HepG2 (cell line): Measurements from ENCODE around the gene C19orf85. TPM values are rescaled to one million over a fixed set of nuclear protein-coding genes. Genes with fewer than 3 reads are reported as not detected.

Experiments
- CBFB ChIP-seq: sonication (generic); formaldehyde crosslinking; IDR thresholded peaks from 2 replicates; pipeline ENCODE4 v1.4.0; 2020; ENCODE audit warnings: missing genetic modification reagents
- EP300 ChIP-seq, 3 experiments: sonication (generic) in 1 of 3; formaldehyde crosslinking in 1 of 3; IDR thresholded peaks; 2 replicates each; pipeline versions ENCODE4 v1.5.1 to v1.6.1; 2011 to 2020; ENCODE audit warnings: low read depth in 2 of 3, low read length in 2 of 3, borderline replicate concordance in 1 of 3, improper control_type of control experiment in 1 of 3, mild to moderate bottlenecking in 1 of 3, missing genetic modification reagents in 1 of 3, moderate library complexity in 1 of 3
- HNRNPK ChIP-seq: fragments of 200-400 bp; formaldehyde crosslinking; IDR thresholded peaks from 2 replicates; pipeline ENCODE4 v1.6.1; 2018; ENCODE audit warnings: low read length, low read depth, moderate library complexity, mild to moderate bottlenecking; ENCODE audit not compliant: poor library complexity, severe bottlenecking
- JUNB ChIP-seq: sonication (generic); formaldehyde crosslinking; IDR thresholded peaks from 2 replicates; pipeline ENCODE4 v1.8.0; 2022; ENCODE audit warnings: missing genetic modification reagents, mild to moderate bottlenecking, borderline replicate concordance
- MEIS2 ChIP-seq: sonication (generic); formaldehyde crosslinking; IDR thresholded peaks from 2 replicates; pipeline ENCODE4 v1.9.0; 2021; ENCODE audit warnings: mild to moderate bottlenecking, missing genetic modification reagents
- NFATC3 ChIP-seq: sonication (generic); formaldehyde crosslinking; IDR thresholded peaks from 2 replicates; pipeline ENCODE4 v1.5.1; 2020; ENCODE audit warnings: mild to moderate bottlenecking, missing genetic modification reagents
- NFKB2 ChIP-seq: sonication (generic); formaldehyde crosslinking; IDR thresholded peaks from 2 replicates; pipeline ENCODE4 v1.4.0; 2020; ENCODE audit warnings: missing genetic modification reagents, borderline replicate concordance
- PCBP1 ChIP-seq: fragments of 200-400 bp; formaldehyde crosslinking; IDR thresholded peaks from 2 replicates; pipeline ENCODE4 v1.6.1; 2017; ENCODE audit warnings: mild to moderate bottlenecking, low read depth, low read length, borderline replicate concordance
- POLR2G ChIP-seq: fragments of 200-400 bp; formaldehyde crosslinking; IDR thresholded peaks from 2 replicates; pipeline ENCODE4 v1.6.1; 2018; ENCODE audit warnings: mild to moderate bottlenecking, low read depth, low read length, moderate library complexity
- RAD51 ChIP-seq: fragments of 450-650 bp; IDR thresholded peaks from 2 replicates; pipeline ENCODE4 v1.6.1; 2016; ENCODE audit warnings: borderline replicate concordance
- REXO4 ChIP-seq: sonication (generic); formaldehyde crosslinking; IDR thresholded peaks from 2 replicates; pipeline ENCODE4 v1.8.0; 2022; ENCODE audit warnings: missing genetic modification reagents, mild to moderate bottlenecking, borderline replicate concordance
- SP5 ChIP-seq: IDR thresholded peaks from 2 replicates; pipeline ENCODE4 v1.6.1; 2016; ENCODE audit warnings: low read depth, borderline replicate concordance
- SRSF9 ChIP-seq: fragments of 200-400 bp; formaldehyde crosslinking; IDR thresholded peaks from 2 replicates; pipeline ENCODE4 v1.6.1; 2018; ENCODE audit warnings: borderline replicate concordance, mild to moderate bottlenecking, low read depth, low read length; ENCODE audit not compliant: insufficient read depth, poor library complexity, severe bottlenecking
- THAP9 ChIP-seq: sonication (generic); formaldehyde crosslinking; IDR thresholded peaks from 2 replicates; pipeline ENCODE4; 2020; ENCODE audit warnings: missing genetic modification reagents, mild to moderate bottlenecking, borderline replicate concordance
- ZBTB3 ChIP-seq: sonication (generic); formaldehyde crosslinking; IDR thresholded peaks from 2 replicates; pipeline ENCODE4 v1.4.0; 2020; ENCODE audit warnings: low read depth, mild to moderate bottlenecking, moderate library complexity, missing genetic modification reagents, borderline replicate concordance
- ZBTB39 ChIP-seq: sonication (generic); formaldehyde crosslinking; IDR thresholded peaks from 2 replicates; pipeline ENCODE4 v1.5.0; 2020; ENCODE audit warnings: missing genetic modification reagents
- ZNF501 ChIP-seq: sonication (generic); formaldehyde crosslinking; IDR thresholded peaks from 2 replicates; pipeline ENCODE4 v1.5.1; 2020; ENCODE audit warnings: mild to moderate bottlenecking, moderate library complexity, missing genetic modification reagents
- ZNF558 ChIP-seq: sonication (generic); formaldehyde crosslinking; IDR thresholded peaks from 2 replicates; pipeline ENCODE4 v1.9.0; 2022; ENCODE audit warnings: mild to moderate bottlenecking, missing genetic modification reagents, borderline replicate concordance
- ZNF746 ChIP-seq: sonication (generic); formaldehyde crosslinking; IDR thresholded peaks from 2 replicates; pipeline ENCODE4 v1.8.0; 2022; ENCODE audit warnings: mild to moderate bottlenecking, missing genetic modification reagents
- ZNF776 ChIP-seq: sonication (generic); formaldehyde crosslinking; IDR thresholded peaks from 2 replicates; pipeline ENCODE4 v1.4.0; 2020; ENCODE audit warnings: mild to moderate bottlenecking, missing genetic modification reagents
- ZSCAN22 ChIP-seq: sonication (generic); formaldehyde crosslinking; IDR thresholded peaks from 2 replicates; pipeline ENCODE4 v1.4.0; 2020; ENCODE audit warnings: mild to moderate bottlenecking, missing genetic modification reagents
- polyA plus RNA-seq, 8 experiments: library from polyadenylated mRNA; depleted of rRNA in 3 of 8; stranded (reverse) in 7 of 8; unstranded in 1 of 8; fragments of >200 nt; fragmentation: Illumina TruSeq in 4 of 8; extraction: Trizol in 4 of 8; gene quantifications; 2 replicates each; pipeline versions ENCODE4 v1.2.1 to v1.2.3, GENCODE V29; 2011 to 2016; ENCODE audit warnings: low read depth in 4 of 8, missing spikeins in 1 of 8, mixed read lengths in 1 of 8; ENCODE audit not compliant: insufficient read depth in 1 of 8
- total RNA-seq, 5 experiments: library from RNA; depleted of rRNA; stranded (reverse); fragments of >200 nt; fragmentation: Illumina TruSeq; extraction: Trizol; gene quantifications; 2 replicates each; pipeline ENCODE4 v1.2.3, GENCODE V29; 2016; ENCODE audit warnings: low read depth in 1 of 5
- TF ChIP-seq, protein P1 (sequence below): sonication (generic); formaldehyde crosslinking; IDR thresholded peaks from 2 replicates; pipeline ENCODE4 v1.5.0; 2020; ENCODE audit warnings: mild to moderate bottlenecking, missing genetic modification reagents

C19orf85 gene
- total and polyA plus RNA-seq, 2 of the 13 experiments (the other 11 are each of a cell fraction or from before 2014, with no cell fraction given), result not detected

GRCh38 chr19:55460670-55461258 is 3.8 kb downstream of the C19orf85 start (continued):
- TF ChIP-seq ZBTB39 (CRISPR knock-in tag) (no peak; the same call in 1 of the 2 replicates), CBFB (no peak), ZNF776 (no peak), RAD51 (no peak), POLR2G (no peak; the same call in 1 of the 2 replicates), NFKB2 (CRISPR knock-in tag) (no peak), ZBTB3 (CRISPR knock-in tag) (no peak), ZSCAN22 (no peak), PCBP1 (no peak), REXO4 (CRISPR knock-in tag) (no peak), MEIS2 (CRISPR knock-in tag) (no peak), NFATC3 (CRISPR knock-in tag) (no peak), ZNF501 (CRISPR knock-in tag) (no peak), SRSF9 (no peak), SP5 (CRISPR knock-in tag) (peak; percentile 85), EP300 (IDR thresholded peaks at IDR 0.05; ENCODE audit: low read depth in 2 of 2, low read length in 2 of 2) (no peak), EP300 (CRISPR knock-in tag; IDR thresholded peaks at IDR 0.05; ENCODE audit: borderline replicate concordance) (no peak), ZNF746 (peak; percentile 31; the same call in 1 of the 2 replicates), ZNF558 (CRISPR knock-in tag) (no peak), JUNB (CRISPR knock-in tag) (no peak), THAP9 (CRISPR knock-in tag) (no peak), HNRNPK (peak; percentile 19)
- TF ChIP-seq, protein P1, sequence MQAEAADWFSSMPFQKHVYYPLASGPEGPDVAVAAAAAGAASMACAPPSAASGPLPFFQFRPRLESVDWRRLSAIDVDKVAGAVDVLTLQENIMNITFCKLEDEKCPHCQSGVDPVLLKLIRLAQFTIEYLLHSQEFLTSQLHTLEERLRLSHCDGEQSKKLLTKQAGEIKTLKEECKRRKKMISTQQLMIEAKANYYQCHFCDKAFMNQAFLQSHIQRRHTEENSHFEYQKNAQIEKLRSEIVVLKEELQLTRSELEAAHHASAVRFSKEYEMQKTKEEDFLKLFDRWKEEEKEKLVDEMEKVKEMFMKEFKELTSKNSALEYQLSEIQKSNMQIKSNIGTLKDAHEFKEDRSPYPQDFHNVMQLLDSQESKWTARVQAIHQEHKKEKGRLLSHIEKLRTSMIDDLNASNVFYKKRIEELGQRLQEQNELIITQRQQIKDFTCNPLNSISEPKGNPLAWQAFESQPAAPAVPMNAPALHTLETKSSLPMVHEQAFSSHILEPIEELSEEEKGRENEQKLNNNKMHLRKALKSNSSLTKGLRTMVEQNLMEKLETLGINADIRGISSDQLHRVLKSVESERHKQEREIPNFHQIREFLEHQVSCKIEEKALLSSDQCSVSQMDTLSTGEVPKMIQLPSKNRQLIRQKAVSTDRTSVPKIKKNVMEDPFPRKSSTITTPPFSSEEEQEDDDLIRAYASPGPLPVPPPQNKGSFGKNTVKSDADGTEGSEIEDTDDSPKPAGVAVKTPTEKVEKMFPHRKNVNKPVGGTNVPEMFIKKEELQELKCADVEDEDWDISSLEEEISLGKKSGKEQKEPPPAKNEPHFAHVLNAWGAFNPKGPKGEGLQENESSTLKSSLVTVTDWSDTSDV (CRISPR knock-in tag), result no peak
